GM12892 (cell line): ENCODE results near the gene IQGAP2.
"Not testable (repeated sequence)": the region's sequence is repeated elsewhere in the genome, so short reads cannot be mapped to it uniquely, and the experiment has no call there.

Source experiments
- DNase-seq: peaks from one replicate; pipeline ENCODE4 v3.0.0; 2011; ENCODE audit not compliant: insufficient read length
- FAIRE-seq: peaks from 2 replicates; lab custom pipeline; 2011; peaks lifted over from hg19 to GRCh38; lab: Jason Lieb, UNC
- POLR2A ChIP-seq: IDR thresholded peaks from 2 replicates; pipeline ENCODE4 v1.6.1; 2011; ENCODE audit warnings: low read depth, low read length, control low read depth
- POLR2AphosphoS5 ChIP-seq: IDR thresholded peaks from 2 replicates; pipeline ENCODE4 v1.6.1; 2011; ENCODE audit warnings: low read depth, low read length, control low read depth
- TAF1 ChIP-seq: IDR thresholded peaks from 2 replicates; pipeline ENCODE4 v1.6.1; 2011; ENCODE audit warnings: low read depth, mild to moderate bottlenecking, control low read depth, low read length, borderline replicate concordance

Gene IQGAP2

DNA sequence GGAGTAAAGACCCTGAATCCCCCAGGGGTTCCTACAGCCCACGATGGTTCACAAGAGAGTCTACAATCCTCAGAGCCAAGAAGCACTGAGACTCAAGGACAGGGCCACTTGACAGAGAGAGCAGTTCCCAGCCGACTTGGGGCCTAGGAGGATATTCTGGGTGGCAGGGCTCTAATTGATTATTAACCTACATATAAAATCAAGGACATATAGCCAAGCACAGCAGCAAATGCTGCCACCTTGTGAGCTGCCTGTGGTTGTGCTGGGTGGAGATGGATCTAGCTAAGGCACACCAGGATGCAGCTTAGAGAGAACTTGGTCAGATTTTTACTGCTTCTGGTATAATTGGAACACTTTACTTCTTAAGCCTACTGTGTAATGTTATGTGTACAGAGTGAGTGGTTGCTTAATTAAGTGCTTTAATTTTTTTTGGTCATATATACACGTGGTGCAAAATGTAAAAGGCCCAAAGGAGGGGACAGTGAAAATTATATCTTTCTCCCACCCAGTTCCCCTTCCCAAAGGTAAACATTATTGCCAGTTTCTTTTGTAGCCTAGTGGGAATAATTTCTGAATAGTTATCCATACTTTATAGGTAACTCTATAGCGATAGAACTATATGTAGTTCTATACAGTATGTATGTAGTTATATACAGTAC is 141.3 kb downstream of the IQGAP2 start:
- no peak for TF ChIP-seq POLR2A
- no peak for TF ChIP-seq POLR2AphosphoS5
- no peak for TF ChIP-seq TAF1
- peak; percentile 82 for FAIRE-seq
- no peak for DNase-seq

DNA sequence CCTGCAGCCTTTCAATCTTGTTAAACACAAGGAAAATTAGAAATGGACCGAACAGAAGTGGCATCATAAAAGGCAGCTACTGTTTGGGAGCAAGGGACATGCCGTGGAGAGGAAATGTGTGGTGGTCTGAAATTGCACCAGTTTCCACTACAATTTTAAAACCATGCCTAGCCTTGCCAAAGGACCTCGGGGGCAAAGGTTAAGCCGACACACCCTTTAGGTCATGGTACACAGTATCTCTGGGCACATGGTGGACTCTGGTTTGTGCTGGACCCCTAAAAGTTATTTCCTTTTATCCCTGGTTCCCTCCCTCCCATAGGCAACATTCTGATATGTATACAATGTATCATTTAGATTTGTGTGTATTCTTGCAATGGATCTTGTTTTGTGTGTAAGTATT is 142.1 kb downstream of the IQGAP2 start:
- TF ChIP-seq POLR2A (no peak), TAF1 (no peak), POLR2AphosphoS5 (no peak)
- DNase-seq (no peak), FAIRE-seq (no peak)

DNA sequence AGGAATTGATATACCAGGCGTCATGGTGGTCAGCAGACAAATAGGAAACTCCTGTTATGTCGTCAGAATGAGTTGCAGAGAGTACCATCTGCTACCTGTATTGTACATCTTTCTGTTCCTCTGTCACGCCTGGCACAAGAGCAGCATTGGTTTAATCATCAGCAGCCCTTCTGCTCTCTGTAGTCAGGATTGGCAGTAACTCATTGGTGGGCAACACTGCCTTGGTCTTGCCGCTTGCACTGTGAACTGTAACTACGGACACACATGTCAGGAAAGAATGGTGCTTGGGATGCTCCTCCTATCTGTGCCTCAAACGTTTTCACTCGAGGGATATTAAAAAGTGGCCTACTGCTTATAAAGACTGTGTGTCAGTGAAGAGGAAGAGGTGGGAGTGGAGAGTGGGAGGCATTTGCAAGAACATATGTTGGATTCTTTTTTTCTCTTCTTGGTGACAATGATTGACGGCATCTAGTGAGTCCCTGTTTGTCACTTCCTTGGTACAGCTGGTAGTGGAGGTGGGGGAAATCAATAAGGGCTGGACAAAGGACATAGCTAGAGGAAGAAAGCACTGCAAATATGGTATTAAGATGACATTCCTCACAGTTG is 143.5 kb downstream of the IQGAP2 start:
- FAIRE-seq (peak; percentile 94), DNase-seq (no peak)
- TF ChIP-seq POLR2AphosphoS5 (0 out of 2 replicates have a peak, but pooled peaks have one; percentile 22), POLR2A (no peak), TAF1 (no peak)

DNA sequence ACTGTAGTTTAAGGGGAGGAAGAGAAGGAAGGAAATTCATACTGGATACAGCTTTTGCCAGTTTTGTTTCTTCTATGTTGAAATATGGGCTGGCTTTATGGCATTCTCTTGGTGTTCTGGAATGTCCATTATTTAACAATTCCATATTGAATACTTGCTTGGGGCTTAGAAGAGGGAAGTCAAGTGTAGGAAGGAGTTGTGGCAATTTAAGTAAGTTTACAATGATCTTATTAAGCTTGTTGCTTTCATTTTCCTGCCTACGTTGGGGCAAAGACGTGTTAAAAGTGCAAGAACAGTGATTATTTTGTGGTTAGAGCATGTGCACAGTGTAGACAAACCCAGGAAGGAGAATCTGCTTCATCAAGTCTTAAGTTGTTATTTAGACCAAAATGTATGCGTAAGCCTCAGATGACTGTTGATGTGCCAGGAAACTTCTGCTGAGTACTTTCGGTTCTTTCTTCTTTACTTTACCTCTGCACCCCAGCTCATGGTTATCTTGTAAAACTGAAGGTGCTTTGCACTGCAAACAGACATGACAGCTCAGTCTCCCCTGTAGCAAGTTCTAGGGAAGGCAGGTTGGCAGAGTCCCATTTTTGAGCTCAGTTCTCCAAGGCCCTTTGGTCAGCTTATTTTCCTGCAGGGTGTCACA is 144.3 kb downstream of the IQGAP2 start:
- DNase-seq (no peak), FAIRE-seq (peak; percentile 95)
- TF ChIP-seq POLR2AphosphoS5 (no peak), POLR2A (no peak), TAF1 (no peak)

DNA sequence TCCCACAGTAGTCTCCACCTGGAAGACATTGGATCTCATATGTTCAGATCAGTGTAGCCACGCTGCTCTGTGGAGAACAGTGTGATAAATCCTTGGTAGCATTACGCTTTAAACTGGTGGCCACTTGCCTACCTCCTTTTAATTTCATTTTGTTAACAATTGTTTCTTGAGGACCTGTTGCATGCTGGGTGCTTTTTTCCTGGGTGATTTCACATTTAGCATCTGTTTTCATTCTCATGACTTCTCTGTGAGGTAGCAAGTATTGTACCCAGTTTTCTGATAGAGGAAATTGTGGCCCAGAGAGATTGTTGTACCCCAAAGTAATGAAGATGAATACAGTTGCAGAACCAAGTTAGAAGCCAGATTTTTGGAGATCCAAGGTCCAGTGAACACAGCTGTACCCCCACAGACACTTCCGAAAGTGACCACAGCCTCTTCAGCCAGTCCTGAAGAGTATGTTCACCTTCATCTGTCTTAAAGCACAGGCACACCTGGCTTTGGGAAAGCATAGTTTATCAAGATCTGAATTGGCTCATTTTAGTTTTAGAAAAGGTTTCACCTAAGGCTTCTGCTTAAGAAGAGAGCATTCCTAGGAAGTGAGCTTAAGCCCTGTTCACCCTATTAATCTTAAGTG is 144.9 kb downstream of the IQGAP2 start:
- FAIRE-seq (no peak), DNase-seq (no peak)
- TF ChIP-seq POLR2AphosphoS5 = no peak
- no peak for TF ChIP-seq TAF1
- TF ChIP-seq POLR2A = no peak

DNA sequence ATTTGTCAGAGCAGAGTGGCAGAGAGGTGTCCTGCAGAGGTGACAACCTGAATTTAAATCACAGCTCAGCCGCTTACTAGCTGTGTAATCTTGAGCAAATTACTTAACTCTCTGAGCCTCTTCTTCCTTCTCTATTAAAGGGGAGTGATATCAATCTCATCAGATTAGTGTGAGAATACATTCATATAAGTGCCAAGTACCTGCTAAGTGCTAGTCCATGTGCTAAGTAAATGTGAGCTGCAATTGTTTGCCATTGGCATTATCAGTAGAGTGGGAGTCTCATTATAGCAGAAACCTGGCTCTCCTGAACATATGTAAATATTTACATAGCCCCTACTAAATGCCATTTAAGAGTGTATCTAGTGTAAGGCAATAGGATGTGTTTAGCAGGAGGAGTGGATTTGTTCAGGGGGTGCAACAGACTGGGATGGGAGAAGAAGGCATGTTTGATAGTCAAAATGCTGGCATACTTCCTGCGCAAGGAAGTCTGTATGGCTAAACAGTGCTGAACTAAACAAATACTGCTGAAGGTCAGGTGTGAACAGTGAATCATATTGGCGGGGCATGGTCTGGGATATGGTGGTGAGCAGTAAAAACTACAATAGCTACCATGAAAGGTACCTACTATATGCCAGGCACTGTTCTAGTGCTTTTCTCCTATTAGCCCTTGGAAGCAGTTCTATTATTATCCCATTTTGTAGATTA is 145.6 kb downstream of the IQGAP2 start:
- DNase-seq = no peak
- TF ChIP-seq POLR2AphosphoS5 (no peak), TAF1 (no peak), POLR2A (no peak)
- FAIRE-seq = peak; percentile 72

DNA sequence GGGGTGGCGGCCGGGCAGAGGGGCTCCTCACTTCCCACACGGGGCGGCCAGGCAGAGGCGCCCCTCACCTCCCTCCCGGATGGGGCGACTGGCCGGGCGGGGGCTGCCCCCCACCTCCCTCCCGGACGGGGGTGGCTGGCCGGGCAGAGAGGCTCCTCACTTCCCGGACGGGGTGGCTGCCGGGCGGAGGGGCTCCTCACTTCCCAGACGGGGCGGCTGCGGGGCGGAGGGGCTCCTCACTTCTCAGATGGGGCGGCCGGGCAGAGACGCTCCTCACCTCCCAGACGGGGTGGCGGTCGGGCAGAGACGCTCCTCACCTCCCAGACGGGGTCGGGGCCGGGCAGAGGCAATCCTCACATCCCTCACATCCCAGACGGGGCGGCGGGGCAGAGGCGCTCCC is 147.8 kb downstream of the IQGAP2 start:
- not testable (repeated sequence) for FAIRE-seq, DNase-seq

DNA sequence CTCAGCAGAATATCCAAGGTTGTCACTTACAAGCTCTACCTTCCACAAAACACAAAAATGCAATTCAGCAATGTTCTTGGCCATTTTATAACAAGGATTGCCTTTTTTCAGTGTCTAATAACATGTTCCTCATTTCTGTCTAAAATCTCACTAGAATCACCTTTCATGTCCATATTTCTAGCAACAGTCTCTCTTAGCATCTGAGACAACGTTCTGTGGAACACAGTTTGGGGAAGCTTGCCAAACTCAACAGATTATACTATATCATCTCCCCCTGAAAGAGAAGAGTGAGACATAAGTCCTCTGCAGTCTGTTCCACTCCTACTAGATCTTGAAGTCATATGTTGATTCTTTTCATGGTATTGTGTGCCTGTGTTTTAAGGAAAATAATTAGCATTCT is 149.5 kb downstream of the IQGAP2 start:
- DNase-seq = no peak
- FAIRE-seq = no peak
- no peak for TF ChIP-seq POLR2AphosphoS5
- TF ChIP-seq TAF1 = no peak
- TF ChIP-seq POLR2A = no peak

DNA sequence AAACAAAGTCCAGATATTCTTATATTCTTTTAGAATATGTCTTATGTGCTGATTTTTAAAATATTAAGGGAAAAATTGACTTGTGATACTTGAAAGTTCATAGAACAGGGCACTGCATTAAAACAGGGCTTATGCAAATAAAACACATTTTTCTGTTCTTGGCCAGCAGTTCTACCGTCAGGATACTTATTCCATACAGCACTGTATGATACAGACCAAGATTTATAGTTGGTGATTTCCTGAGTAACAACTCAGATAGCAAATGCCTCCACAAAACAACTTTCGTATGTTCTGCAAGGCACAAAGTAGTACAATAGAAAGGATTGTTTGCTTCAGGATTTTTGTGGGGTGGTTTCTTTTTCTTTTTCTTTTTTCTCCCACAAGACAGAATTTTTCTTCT is 150.2 kb downstream of the IQGAP2 start:
- DNase-seq = no peak
- FAIRE-seq = no peak
- TF ChIP-seq POLR2AphosphoS5 (no peak), TAF1 (no peak)

DNA sequence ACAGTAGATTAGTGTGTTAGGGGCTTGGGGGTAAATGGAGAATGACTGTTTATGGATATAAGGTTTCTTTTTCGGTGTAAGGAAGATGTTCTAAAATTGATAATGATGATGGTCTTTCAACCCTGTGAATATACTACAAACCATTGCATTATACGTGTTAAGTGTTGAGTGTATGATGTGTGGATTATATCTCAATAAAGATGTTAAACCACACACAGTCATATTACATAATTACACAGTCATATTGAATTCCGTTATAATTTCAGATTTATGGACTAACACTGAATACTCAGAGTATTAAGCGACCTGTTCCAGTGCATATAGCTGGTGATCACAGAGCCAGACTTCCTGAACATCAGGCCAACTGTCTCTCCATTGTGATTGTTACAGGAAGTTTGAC is 152.0 kb downstream of the IQGAP2 start:
- DNase-seq (no peak), FAIRE-seq (peak; percentile 50)
- TF ChIP-seq POLR2A (no peak), TAF1 (no peak), POLR2AphosphoS5 (no peak)

DNA sequence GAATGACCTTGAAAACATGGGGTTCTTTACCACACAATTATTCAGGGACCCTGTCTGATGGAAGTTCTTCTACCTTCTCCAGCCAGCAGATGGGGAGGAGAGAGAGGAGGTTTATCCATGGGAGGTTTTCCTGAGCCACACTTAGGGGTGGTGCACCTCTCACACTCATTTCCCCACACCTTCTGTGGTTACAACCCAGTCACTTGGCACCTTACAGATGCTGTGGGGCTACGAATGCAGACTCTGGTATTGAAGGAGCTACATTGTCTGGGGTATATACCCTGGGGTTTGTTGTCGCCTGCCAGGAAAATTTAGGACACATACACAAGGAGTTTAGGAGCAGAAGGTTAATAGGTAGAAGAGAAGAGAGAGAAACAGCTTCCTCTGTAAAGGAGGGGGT is 152.6 kb downstream of the IQGAP2 start:
- FAIRE-seq (no peak), DNase-seq (no peak)
- TF ChIP-seq POLR2AphosphoS5 (no peak), TAF1 (no peak), POLR2A (no peak)

DNA sequence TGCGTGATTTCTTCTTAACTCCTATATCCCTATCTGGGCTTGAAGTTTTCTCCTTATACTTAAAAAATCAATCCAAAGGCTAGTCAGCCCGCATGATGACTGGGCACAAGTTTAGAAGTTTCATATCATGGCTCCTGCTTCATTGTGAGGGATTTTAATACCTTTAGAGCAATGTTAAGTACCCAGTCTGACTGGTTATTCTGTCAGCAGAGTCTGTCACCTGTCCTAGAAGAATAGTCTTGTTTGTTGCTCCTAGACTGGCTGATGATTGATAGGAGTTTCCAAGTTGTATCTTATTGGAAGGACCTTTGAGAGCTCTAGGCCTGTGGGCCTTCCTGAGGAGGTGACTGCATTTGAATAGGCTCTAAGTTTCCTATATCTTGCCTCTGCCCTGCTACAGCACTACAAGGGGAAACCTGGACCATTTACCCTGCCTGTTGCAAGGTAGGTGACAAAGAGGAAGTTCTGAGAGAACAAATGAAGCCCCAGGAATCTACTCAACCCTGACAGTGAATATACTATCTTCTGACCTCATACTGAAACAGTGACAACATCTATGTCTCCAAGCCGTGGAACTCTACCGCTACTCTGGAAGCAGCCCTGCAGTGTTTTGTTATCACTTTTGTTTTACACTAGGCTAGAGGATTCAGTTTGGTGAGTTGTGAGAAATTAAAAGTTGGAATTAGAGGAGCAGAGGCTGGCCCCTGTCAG is 153.6 kb downstream of the IQGAP2 start:
- TF ChIP-seq TAF1 (no peak), POLR2AphosphoS5 (no peak), POLR2A (no peak)
- peak; percentile 31 for DNase-seq
- peak; percentile 92 for FAIRE-seq
